ENCODE data around the gene FKBP1A. TPM values are rescaled to one million over a fixed set of nuclear protein-coding genes. Genes with fewer than 3 reads are reported as not detected.

The FKBP1A gene
- total and polyA plus RNA-seq, 9 of the 15 experiments (the other 6 are each of a cell fraction or from before 2014, with no cell fraction given): 48.8 to 502 (median 89.6) TPM

DNA sequence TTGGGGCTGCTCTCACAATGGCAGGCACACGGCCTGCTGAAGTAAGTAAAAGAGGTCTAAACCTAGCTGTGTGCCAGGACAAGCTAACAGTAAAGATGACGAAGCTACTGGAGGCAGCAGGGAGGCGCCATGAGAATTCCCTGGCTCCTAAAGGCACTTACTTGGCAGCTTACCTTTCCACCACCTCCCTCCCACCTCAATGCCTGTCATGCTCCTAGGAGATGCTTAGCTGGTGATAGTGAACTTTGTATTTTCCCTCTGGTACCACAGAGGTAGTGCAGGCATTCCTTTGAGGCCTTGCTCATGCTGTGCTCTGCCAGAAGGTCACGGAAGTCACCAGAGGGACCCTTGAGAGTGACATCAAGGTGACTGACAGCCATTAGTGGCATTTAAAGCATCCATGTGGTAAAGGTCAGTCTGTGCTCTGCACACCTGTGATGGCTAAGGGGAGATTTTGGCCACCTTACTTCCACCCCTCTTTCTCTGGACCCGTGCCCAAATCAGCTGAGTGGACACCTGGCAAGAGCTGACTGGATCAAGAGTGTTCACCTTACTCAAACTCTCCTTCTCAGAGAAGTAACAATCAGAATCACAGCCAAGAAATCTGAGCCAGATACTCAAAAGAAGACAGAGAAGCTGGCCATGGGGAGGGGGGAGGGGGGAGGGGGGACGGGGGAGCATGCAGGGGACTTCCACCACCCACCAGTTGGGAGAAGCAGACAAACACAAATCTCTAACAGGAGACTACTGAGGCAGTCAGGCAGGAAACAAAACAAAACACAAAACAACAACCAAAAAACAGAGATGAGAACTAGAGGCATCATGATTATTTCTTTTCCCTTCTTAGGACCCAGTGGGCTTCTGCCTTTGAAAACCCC lies 2.9 kb downstream of the FKBP1A start:
- ATAC-seq (no peak), DNase-seq (ENCODE audit: extremely low read depth in 1 of 4, low spot score in 3 of 4) (no peak), FAIRE-seq (no peak)
- H3K9ac ChIP-seq (ENCODE audit: insufficient read depth in 1 of 2, low read depth in 2 of 2, low read length in 2 of 2): no peak overlapping the region
- no peak overlapping the region for H3K4me3 ChIP-seq
- BruUV-seq (replicated peaks): no TSS peak
- intact Hi-C loops (cut with micrococcal nuclease): loop anchor here (5.0 to 10.0 kb wide), 2 partner anchors 63 to 175 kb away; partner anchors contain the start of gene SDCBP2
- peaks cover 4% of the 10 kb centered on the region for H3K9me1 ChIP-seq (ENCODE audit: control insufficient read depth, insufficient read depth, low read length)
- H3K27me3 ChIP-seq (ENCODE audit: control insufficient read depth in 2 of 2, insufficient read depth in 2 of 2, low read length in 2 of 2): no peaks in the 10 kb centered on the region
- peaks cover 14 to 23% of the 10 kb centered on the region in 2 experiments; a peak in 4 of 5 replicates for H3K4me1 ChIP-seq (replicated peaks in 1 of 2; ENCODE audit: control insufficient read depth in 2 of 2, insufficient read depth in 2 of 2, low read length in 2 of 2)
- no peak overlapping the region for H2AFZ ChIP-seq (ENCODE audit: low read depth, low read length)
- H3K4me2 ChIP-seq (ENCODE audit: insufficient read depth, low read length): 0 out of 2 replicates have a peak overlapping the region, but pooled peaks have one; percentile 90
- CTCF ChIA-PET (ENCODE audit: low intra/inter-chr PET ratio): no interaction called here
- POLR2A ChIA-PET: interaction anchor here (0.9 to 1.6 kb wide), 3 partner anchors 9 to 10 kb away, joined by 3 to 4 read pairs (median 4); no protein-coding TSS in a partner anchor
- TF ChIP-seq, protein P1, sequence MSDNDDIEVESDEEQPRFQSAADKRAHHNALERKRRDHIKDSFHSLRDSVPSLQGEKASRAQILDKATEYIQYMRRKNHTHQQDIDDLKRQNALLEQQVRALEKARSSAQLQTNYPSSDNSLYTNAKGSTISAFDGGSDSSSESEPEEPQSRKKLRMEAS (CRISPR knock-in tag; IDR thresholded peaks at IDR 0.05): no peak
- TF ChIP-seq HMG20A (CRISPR knock-in tag; conservative IDR thresholded peaks at IDR 0.05): no peak
- no peak for TF ChIP-seq ZNF583 (CRISPR knock-in tag; IDR thresholded peaks at IDR 0.05)
- no peak for TF ChIP-seq NFATC3 (IDR thresholded peaks at IDR 0.05)
- TF ChIP-seq, protein P2, sequence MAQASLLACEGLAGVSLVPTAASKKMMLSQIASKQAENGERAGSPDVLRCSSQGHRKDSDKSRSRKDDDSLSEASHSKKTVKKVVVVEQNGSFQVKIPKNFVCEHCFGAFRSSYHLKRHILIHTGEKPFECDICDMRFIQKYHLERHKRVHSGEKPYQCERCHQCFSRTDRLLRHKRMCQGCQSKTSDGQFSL (CRISPR knock-in tag; IDR thresholded peaks at IDR 0.05): no peak
- TF ChIP-seq, protein P2 (tag; IDR thresholded peaks at IDR 0.05): no peak
- no peak for TF ChIP-seq KAT8 (IDR thresholded peaks at IDR 0.05; ENCODE audit: low read depth)
- TF ChIP-seq GATA2 (CRISPR knock-in tag; IDR thresholded peaks at IDR 0.05): no peak
- in situ Hi-C loops (cut with MboI): no loop called here
- WGBS (ENCODE audit: insufficient coverage, low coverage, missing lambda C conversion rate): 88% methylated on average over 5 of the region's 6 CpGs
- peaks cover 47% of the 10 kb centered on the region; the same call in 2 of the 3 replicates for H3K36me3 ChIP-seq (ENCODE audit: control insufficient read depth, insufficient read depth, low read length)
- no peaks in the 10 kb centered on the region; the same call in 1 of the 2 replicates for H3K9me3 ChIP-seq (replicated peaks; ENCODE audit: control insufficient read depth, insufficient read depth, low read depth, low read length)
- H3K27ac ChIP-seq (ENCODE audit: extremely low read depth, low read depth, low read length): no peak overlapping the region
- H4K20me1 ChIP-seq (replicated peaks; ENCODE audit: control insufficient read depth, insufficient read depth, low read length): peaks cover 29% of the 10 kb centered on the region
- peaks cover 81% of the 10 kb centered on the region for H3K79me2 ChIP-seq (ENCODE audit: control insufficient read depth, insufficient read depth, low read length)

Measured in K562 (cell line).